B cell (primary cell): ENCODE data around the gene LRRC7. TPM values are rescaled to one million over a fixed set of nuclear protein-coding genes. Genes with fewer than 3 reads are reported as not detected.

Source experiments
- ATAC-seq: fragments of 200-7000 bp; cut with Tn5 transposase; one replicate; pipeline ENCODE4 v1.10.0; 2021; ENCODE audit warnings: low read depth, mild to moderate bottlenecking, moderate number of reproducible peaks, moderate library complexity
- CTCF ChIA-PET: fragments of 350-600 bp; sonication (Branson Sonifier 250); formaldehyde crosslinking; loops from one replicate; lab custom pipeline; 2021; ENCODE audit warnings: antibody characterized with exemption, inconsistent platforms; lab: Charles Lee
- POLR2A ChIA-PET: fragments of 350-600 bp; sonication (Branson Sonifier 250); formaldehyde crosslinking; loops from one replicate; lab custom pipeline; 2021; ENCODE audit warnings: antibody characterized with exemption; lab: Charles Lee
- DNase-seq: peaks from one replicate; pipeline ENCODE4 v3.0.0; 2013
- H2AFZ ChIP-seq: 2 replicates; pipeline ENCODE4 v1.6.1; 2012; ENCODE audit warnings: mild to moderate bottlenecking, low read depth, low read length; ENCODE audit not compliant: insufficient read depth, poor library complexity, severe bottlenecking
- H3K27ac ChIP-seq, 2 donors: 1 replicate in 1 of 2; 2 replicates in 1 of 2; pipeline ENCODE4 v1.5.1; 2012 to 2013; ENCODE audit warnings: low read length in 2 of 2, mild to moderate bottlenecking in 2 of 2, moderate library complexity in 1 of 2
- H3K27me3 ChIP-seq, 4 experiments: fragments of 200-600 bp in 1 of 4; sonication (generic) in 1 of 4; replicated peaks in 1 of 4; 1 replicate in 2 of 4; 2 replicates in 2 of 4; pipeline versions ENCODE4 v1.6.1 to v1.7.0; 2013 to 2016; ENCODE audit warnings: low read length in 3 of 4, mild to moderate bottlenecking in 2 of 4, mixed read lengths in 1 of 4, moderate library complexity in 1 of 4; ENCODE audit not compliant: insufficient read depth in 4 of 4, control insufficient read depth in 3 of 4; ENCODE audit errors: control extremely low read depth in 1 of 4
- H3K36me3 ChIP-seq, 2 experiments: replicated peaks in 1 of 2; 1 replicate in 1 of 2; 2 replicates in 1 of 2; pipeline versions ENCODE4 v1.6.1 to v1.7.1; 2013; ENCODE audit warnings: low read length in 1 of 2; ENCODE audit not compliant: insufficient read depth in 2 of 2, control insufficient read depth in 1 of 2; ENCODE audit errors: control extremely low read depth in 1 of 2, extremely low read depth in 1 of 2
- H3K4me1 ChIP-seq, 2 donors: fragments of 200-600 bp in 1 of 2; sonication (generic) in 1 of 2; 1 replicate in 1 of 2; 2 replicates in 1 of 2; pipeline versions ENCODE4 v1.5.1 to v1.6.1; 2013 to 2017; ENCODE audit warnings: low read length in 2 of 2; ENCODE audit not compliant: control insufficient read depth in 2 of 2, insufficient read depth in 2 of 2
- H3K4me2 ChIP-seq: replicated peaks from 2 replicates; pipeline ENCODE3; 2012; ENCODE audit warnings: mild to moderate bottlenecking, low read depth, low read length; ENCODE audit not compliant: poor library complexity, severe bottlenecking
- H3K4me3 ChIP-seq, 5 experiments: fragments of 200-600 bp in 1 of 5; sonication (generic) in 1 of 5; 1 replicate in 3 of 5; 2 replicates in 2 of 5; pipeline versions ENCODE4 v1.5.1 to v1.7.0; 2011 to 2016; ENCODE audit warnings: low read length in 4 of 5, mild to moderate bottlenecking in 4 of 5, low read depth in 2 of 5, control low read depth in 1 of 5, moderate library complexity in 1 of 5; ENCODE audit not compliant: insufficient read depth in 1 of 5; ENCODE audit errors: control extremely low read depth in 1 of 5, extremely low read depth in 1 of 5
- H3K79me2 ChIP-seq: fragments of 200-600 bp; sonication (generic); one replicate; pipeline ENCODE4 v1.6.0; 2016; ENCODE audit warnings: low read length; ENCODE audit not compliant: control insufficient read depth, insufficient read depth
- H3K9ac ChIP-seq: fragments of 200-600 bp; sonication (generic); 2 replicates; pipeline ENCODE4 v1.6.1; 2017; ENCODE audit warnings: mild to moderate bottlenecking, low read length, moderate library complexity
- H3K9me3 ChIP-seq, 3 donors: one replicate each; pipeline versions ENCODE4 v1.6.1 to v1.7.1; 2013; ENCODE audit warnings: low read length in 2 of 3; ENCODE audit not compliant: control insufficient read depth in 2 of 3, insufficient read depth in 1 of 3; ENCODE audit errors: control extremely low read depth in 1 of 3
- H4K20me1 ChIP-seq: 2 replicates; pipeline ENCODE4 v1.6.0; 2012; ENCODE audit warnings: mild to moderate bottlenecking, low read length; ENCODE audit not compliant: insufficient read depth, control insufficient read depth, poor library complexity, severe bottlenecking
- H3K27ac Mint-ChIP-seq: one replicate; pipeline ENCODE4 v1.8.0; 2021; ENCODE audit warnings: mixed read lengths
- H3K27me3 Mint-ChIP-seq: one replicate; pipeline ENCODE4 v1.8.0; 2021; ENCODE audit warnings: mixed read lengths
- H3K4me1 Mint-ChIP-seq: one replicate; pipeline ENCODE4 v1.8.0; 2021; ENCODE audit warnings: mixed read lengths
- H3K4me3 Mint-ChIP-seq: one replicate; pipeline ENCODE4 v1.8.0; 2021; ENCODE audit warnings: mixed read lengths
- H3K9me3 Mint-ChIP-seq: one replicate; pipeline ENCODE4 v1.8.0; 2022; ENCODE audit warnings: mixed read lengths; ENCODE audit not compliant: insufficient read depth
- CTCF ChIP-seq: fragments of 200-600 bp; IDR thresholded peaks from one replicate; pipeline ENCODE4 v1.8.0; 2022; ENCODE audit warnings: antibody characterized with exemption, mild to moderate bottlenecking
- EZH2 ChIP-seq: IDR thresholded peaks from 2 replicates; pipeline ENCODE4 v1.6.1; 2012; ENCODE audit warnings: borderline replicate concordance, low read depth, mild to moderate bottlenecking, moderate library complexity, low read length; ENCODE audit not compliant: insufficient read depth, poor library complexity, severe bottlenecking
- WGBS: methylation state at CpG from one replicate; pipeline ENCODE4 v1.1.5; 2013; ENCODE audit warnings: missing lambda C conversion rate; ENCODE audit not compliant: insufficient coverage; 5-methylcytosine and 5-hydroxymethylcytosine counted together
- intact Hi-C: fragments of 100-400 bp; cut with micrococcal nuclease; formaldehyde crosslinking; loops from one replicate; pipeline ENCODE4 v1.10.0; 2022
- polyA plus RNA-seq: library from polyadenylated mRNA; depleted of rRNA; stranded (reverse); fragments of >200 nt; gene quantifications from 2 replicates; pipeline ENCODE4 v1.2.3, GENCODE V29; 2012
- total RNA-seq, 2 donors: library from RNA; stranded (reverse); fragments of 120-200 nt in 1 of 2; gene quantifications; 1 replicate in 1 of 2; 2 replicates in 1 of 2; pipeline versions ENCODE4 v1.2.3 to v1.2.4, GENCODE V29; 2013 to 2022

Gene LRRC7
- total and polyA plus RNA-seq, 2 donors (not counting 1 experiment from before 2014, with no cell fraction given): not detected

GRCh38 chr1:69533343-69533742 lies 34.4 kb upstream of the LRRC7 start:
- H4K20me1 ChIP-seq: no peaks in the 10 kb centered on the region
- Mint-ChIP-seq H3K9me3 (peaks cover 4% of the 10 kb centered on the region), H3K4me3 (no peak overlapping the region), H3K27me3 (no peaks in the 10 kb centered on the region), H3K27ac (no peak overlapping the region), H3K4me1 (no peaks in the 10 kb centered on the region)
- ChIA-PET POLR2A (no interaction called here), CTCF (no interaction called here)
- no peaks in the 10 kb centered on the region for H3K9me3 ChIP-seq
- ATAC-seq (no peak), DNase-seq (no peak)
- H2AFZ ChIP-seq: no peak overlapping the region
- H3K4me3 ChIP-seq: no peak overlapping the region
- H3K36me3 ChIP-seq: no peaks in the 10 kb centered on the region
- no peaks in the 10 kb centered on the region for H3K27me3 ChIP-seq
- no CpG with 5 or more reads among the region's 1 CpG for WGBS
- no peak overlapping the region for H3K27ac ChIP-seq
- H3K79me2 ChIP-seq: no peaks in the 10 kb centered on the region
- H3K4me1 ChIP-seq: no peaks in the 10 kb centered on the region
- no peak overlapping the region for H3K9ac ChIP-seq
- intact Hi-C loops: no loop called here
- no peak for TF ChIP-seq EZH2
- no peak for TF ChIP-seq CTCF
- no peak overlapping the region for H3K4me2 ChIP-seq

GRCh38 chr1:69534829-69535228 lies 32.9 kb upstream of the LRRC7 start:
- Histone ChIP-seq H3K4me1 (no peaks in the 10 kb centered on the region), H3K9ac (no peak overlapping the region), H2AFZ (no peak overlapping the region), H3K4me2 (no peak overlapping the region), H3K36me3 (no peaks in the 10 kb centered on the region), H4K20me1 (no peaks in the 10 kb centered on the region), H3K9me3 (no peaks in the 10 kb centered on the region), H3K27me3 (no peaks in the 10 kb centered on the region), H3K4me3 (no peak overlapping the region), H3K79me2 (no peaks in the 10 kb centered on the region), H3K27ac (no peak overlapping the region)
- TF ChIP-seq CTCF: no peak
- TF ChIP-seq EZH2: no peak
- no peak for DNase-seq
- ChIA-PET CTCF (no interaction called here), POLR2A (no interaction called here)
- Mint-ChIP-seq H3K27me3 (no peaks in the 10 kb centered on the region), H3K27ac (no peak overlapping the region), H3K4me1 (no peaks in the 10 kb centered on the region), H3K9me3 (peaks cover 4% of the 10 kb centered on the region), H3K4me3 (no peak overlapping the region)
- WGBS: no CpG with 5 or more reads among the region's 1 CpG
- no peak for ATAC-seq
- intact Hi-C loops: no loop called here
